Stimulated activated CD8-positive, alpha-beta memory T cell treated with anti-CD3 and anti-CD28 coated beads, Interleukin-4, amount 100 ng/mL, for 1 hour (primary cell): ENCODE results near the gene MECP2.

Experiments used
- DNase-seq, 2 donors: peaks; one replicate each; pipeline ENCODE4 v3.0.0-alpha.2; 2020; ENCODE audit warnings: low read depth in 2 of 2, low spot score in 1 of 2

The MECP2 gene

GRCh38 chrX:153972368-153973126 is 125.0 kb downstream of the MECP2 start, which contains the start of gene TMEM187:
Gene TMEM187, plus strand, starts transcription at chrX:153972754. Its CDS starts 9,309 bp downstream, at chrX:153982063.
- peak; percentile 69 to 76 for DNase-seq
